ENCODE data around the gene CD36. TPM values are rescaled to one million over a fixed set of nuclear protein-coding genes. Genes with fewer than 3 reads are reported as not detected.

CD36 gene
- total RNA-seq, 1 donor from 2014 or later = 589 TPM

GRCh38 chr7:80705130-80705781 is 66.8 kb downstream of the CD36 start:
- DNase-seq = no peak

- DNase-seq = no peak
Measured at GRCh38 chr7:80707318-80707717, 68.9 kb downstream of the CD36 start.

- no peak for DNase-seq
Measured at GRCh38 chr7:80708123-80708522, 69.7 kb downstream of the CD36 start.

DNA sequence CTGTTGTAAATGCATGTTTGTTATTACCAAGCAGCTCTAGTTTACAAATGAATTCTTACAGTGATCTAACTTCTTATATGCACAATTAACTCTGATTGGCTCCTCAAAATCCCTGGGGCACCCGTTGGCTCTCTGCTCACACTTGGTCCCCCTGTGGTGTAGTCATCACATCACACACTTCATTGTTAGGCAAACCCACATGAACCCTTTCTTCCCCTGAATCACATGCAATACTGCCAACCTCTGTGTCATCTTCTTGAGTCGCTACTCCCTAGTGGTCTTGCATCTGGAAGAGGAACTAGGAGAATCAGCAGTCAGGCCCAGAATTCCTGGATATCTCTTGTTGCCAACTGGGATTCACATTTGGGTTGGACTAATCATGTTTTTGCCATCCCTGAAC is 73.1 kb downstream of the CD36 start:
- peak; percentile 86 for DNase-seq

DNA sequence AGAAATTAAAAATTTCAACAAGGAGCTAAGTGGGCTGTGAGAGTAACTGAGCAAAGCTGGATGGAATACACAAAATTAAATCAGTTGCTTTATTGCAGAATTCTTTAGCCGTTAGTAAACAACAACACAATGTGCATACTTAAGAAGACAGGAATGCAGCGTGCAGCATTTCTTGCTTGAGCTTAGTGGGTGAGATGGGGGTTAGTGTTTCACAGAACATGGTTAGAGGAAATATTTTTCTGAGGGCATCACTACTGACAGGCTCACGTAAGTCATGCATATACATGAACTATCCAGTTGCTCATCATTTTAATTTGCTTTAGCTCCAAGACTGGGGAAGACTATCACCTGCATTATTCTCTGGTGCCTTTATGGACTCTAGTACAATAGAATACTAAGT is 80.8 kb downstream of the CD36 start:
- DNase-seq = no peak

GRCh38 chr7:80720146-80720545 is 81.7 kb downstream of the CD36 start:
- no peak for DNase-seq

DNA sequence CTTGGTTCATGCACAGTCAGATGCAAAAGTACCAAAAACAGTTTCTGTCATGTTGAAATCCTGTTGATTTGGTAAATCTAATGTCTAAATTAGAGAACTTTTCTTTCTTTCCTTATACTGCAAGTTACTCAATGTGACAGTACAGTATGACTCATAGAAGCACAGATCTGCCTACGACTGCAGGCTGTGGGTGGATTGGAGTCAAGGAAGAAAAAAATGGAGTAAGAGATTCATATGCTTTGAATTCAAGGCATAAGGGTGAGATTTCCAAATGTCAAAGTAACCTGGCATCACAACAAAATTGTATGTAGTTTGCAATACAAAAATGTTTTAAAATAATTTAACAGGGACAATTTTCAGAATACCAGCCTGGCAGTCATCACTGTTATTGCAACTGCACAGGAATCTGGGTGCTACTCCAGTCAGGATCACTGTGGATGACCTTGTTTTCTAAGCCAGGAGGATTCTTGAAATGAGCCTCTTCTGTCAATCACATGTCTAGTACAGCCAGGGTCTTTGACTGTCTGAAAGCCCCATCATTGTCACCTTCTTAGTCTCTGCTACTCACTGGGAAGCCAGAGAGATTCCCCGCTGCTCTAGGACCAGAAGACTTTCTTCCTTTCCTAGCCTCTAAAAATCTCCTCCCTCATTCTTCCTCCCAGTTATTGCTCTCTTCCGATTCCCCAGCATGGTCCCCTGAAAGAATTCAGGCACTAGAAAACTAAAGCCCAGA is 83.6 kb downstream of the CD36 start:
- DNase-seq = no peak

DNA sequence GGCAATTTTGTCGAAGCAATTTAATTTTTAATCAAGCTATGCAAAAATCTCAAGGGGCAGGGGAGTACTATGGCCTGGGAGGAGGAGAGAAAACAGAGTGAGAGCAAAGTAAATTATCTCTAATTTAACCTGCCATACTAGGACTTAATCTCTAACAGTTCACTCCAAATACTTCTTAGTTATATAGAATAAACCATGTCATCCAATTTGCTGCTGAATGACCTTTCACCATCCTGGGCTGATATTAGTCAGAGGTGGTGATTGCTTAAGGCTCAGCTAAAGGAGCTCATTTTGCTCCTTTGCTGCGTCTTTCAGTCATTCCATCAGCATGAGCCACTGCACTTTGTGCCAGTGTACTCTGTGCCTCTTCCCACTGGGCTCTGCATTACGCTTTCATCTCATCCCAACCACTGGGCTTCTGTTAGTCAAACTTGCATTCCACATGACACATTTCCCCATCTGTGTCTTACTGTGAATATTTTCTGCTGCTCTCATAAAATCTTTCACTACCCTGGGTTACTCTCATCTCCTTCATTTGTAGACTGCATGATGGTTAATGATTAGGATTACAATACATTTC is 84.3 kb downstream of the CD36 start:
- DNase-seq = peak; percentile 40

- peak; percentile 92 for DNase-seq
Measured at GRCh38 chr7:80724249-80724871, 85.9 kb downstream of the CD36 start.

DNA sequence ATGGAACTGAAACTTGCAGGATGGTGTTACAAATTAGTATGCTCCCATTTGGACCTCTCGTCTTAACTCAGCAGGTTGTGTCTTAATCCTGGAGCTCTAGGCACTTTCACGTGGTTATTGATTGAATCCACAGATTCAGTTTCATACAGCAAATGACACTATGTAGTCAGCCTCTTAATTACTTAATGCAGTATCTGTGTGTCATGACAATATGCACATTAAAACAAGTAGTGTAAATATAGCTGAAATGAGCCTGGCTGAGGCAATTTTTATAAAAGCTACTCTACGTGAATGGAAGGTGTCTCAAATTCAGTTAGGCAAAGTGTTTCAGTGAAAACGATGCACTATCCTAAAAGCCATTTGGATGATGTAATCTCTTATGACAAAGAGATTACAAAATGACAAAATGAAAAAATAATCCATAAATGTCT is 86.8 kb downstream of the CD36 start:
- no peak for DNase-seq

Small RNA genes within 50 kb of the gene (small RNA-seq; reads per million reads assigned to genes)
- not detected for gene AC073850.1 (ENCODE audit: low replicate concordance)

Other genes starting within 250 kb of the CD36 start
- not detected for gene GNAT3, start 126.6 kb upstream of the CD36 start, total RNA-seq

All from skin of body (tissue), 3 donors.